ENCODE data around the gene COL9A2.
A peak's percentile ranks its signal among the peaks of the same experiment; 100 is the strongest.
"Not testable (repeated sequence)": the region's sequence is repeated elsewhere in the genome, so short reads cannot be mapped to it uniquely, and the experiment has no call there.

COL9A2 gene

GRCh38 chr1:40316595-40317393 lies at the start of gene COL9A2:
Gene COL9A2 (minus strand): TSS chr1:40317286. CDS start chr1:40317197, 89 bp downstream.
- in situ Hi-C loops (cut with HindIII; ENCODE audit: low pct_ligation_motif_present, low pct_unique_long_range_greater_than_20kb, low sequenced_read_pairs), result no loop called here
- peak; percentile 24 for DNase-seq

- in situ Hi-C loops (cut with HindIII; ENCODE audit: low pct_ligation_motif_present, low pct_unique_long_range_greater_than_20kb, low sequenced_read_pairs), result no loop called here
- DNase-seq, result no peak
Observed at GRCh38 chr1:40363721-40364120, 46.6 kb upstream of the COL9A2 start.

GRCh38 chr1:40362699-40363098 lies 45.6 kb upstream of the COL9A2 start:
- peak; percentile 19 for DNase-seq
- in situ Hi-C loops (cut with HindIII; ENCODE audit: low pct_ligation_motif_present, low pct_unique_long_range_greater_than_20kb, low sequenced_read_pairs), result no loop called here

- no peak for DNase-seq
- in situ Hi-C loops (cut with HindIII; ENCODE audit: low pct_ligation_motif_present, low pct_unique_long_range_greater_than_20kb, low sequenced_read_pairs), result no loop called here
Observed at GRCh38 chr1:40362199-40362598, 45.1 kb upstream of the COL9A2 start.

- DNase-seq, result no peak
Observed at GRCh38 chr1:40361637-40362036, 44.6 kb upstream of the COL9A2 start.

GRCh38 chr1:40361201-40361600 lies 44.1 kb upstream of the COL9A2 start:
- no peak for DNase-seq
- in situ Hi-C loops (cut with HindIII; ENCODE audit: low pct_ligation_motif_present, low pct_unique_long_range_greater_than_20kb, low sequenced_read_pairs), result no loop called here

More at GRCh38 chr1:40361637-40362036, 44.6 kb upstream of the COL9A2 start:
- in situ Hi-C loops (cut with HindIII; ENCODE audit: low pct_ligation_motif_present, low pct_unique_long_range_greater_than_20kb, low sequenced_read_pairs), result no loop called here

- no peak for DNase-seq
- in situ Hi-C loops (cut with HindIII; ENCODE audit: low pct_ligation_motif_present, low pct_unique_long_range_greater_than_20kb, low sequenced_read_pairs), result no loop called here
Observed at GRCh38 chr1:40360631-40361030, 43.5 kb upstream of the COL9A2 start.

GRCh38 chr1:40357625-40358024 lies 40.5 kb upstream of the COL9A2 start:
- no peak for DNase-seq
- in situ Hi-C loops (cut with HindIII; ENCODE audit: low pct_ligation_motif_present, low pct_unique_long_range_greater_than_20kb, low sequenced_read_pairs), result no loop called here

- in situ Hi-C loops (cut with HindIII; ENCODE audit: low pct_ligation_motif_present, low pct_unique_long_range_greater_than_20kb, low sequenced_read_pairs), result no loop called here
- DNase-seq, result no peak
Observed at GRCh38 chr1:40353082-40353481, 36.0 kb upstream of the COL9A2 start.

GRCh38 chr1:40352126-40352525 lies 35.0 kb upstream of the COL9A2 start:
- no peak for DNase-seq
- in situ Hi-C loops (cut with HindIII; ENCODE audit: low pct_ligation_motif_present, low pct_unique_long_range_greater_than_20kb, low sequenced_read_pairs), result no loop called here

GRCh38 chr1:40351124-40351523 lies 34.0 kb upstream of the COL9A2 start:
- in situ Hi-C loops (cut with HindIII; ENCODE audit: low pct_ligation_motif_present, low pct_unique_long_range_greater_than_20kb, low sequenced_read_pairs), result no loop called here
- no peak for DNase-seq

GRCh38 chr1:40350391-40350790 lies 33.3 kb upstream of the COL9A2 start:
- no peak for DNase-seq

GRCh38 chr1:40344597-40344996 lies 27.5 kb upstream of the COL9A2 start:
- in situ Hi-C loops (cut with HindIII; ENCODE audit: low pct_ligation_motif_present, low pct_unique_long_range_greater_than_20kb, low sequenced_read_pairs), result no loop called here
- DNase-seq, result peak; percentile 8

More at GRCh38 chr1:40350391-40350790, 33.3 kb upstream of the COL9A2 start:
- in situ Hi-C loops (cut with HindIII; ENCODE audit: low pct_ligation_motif_present, low pct_unique_long_range_greater_than_20kb, low sequenced_read_pairs), result no loop called here

- DNase-seq; in situ Hi-C loops (cut with HindIII; ENCODE audit: low pct_ligation_motif_present, low pct_unique_long_range_greater_than_20kb, low sequenced_read_pairs): not testable (repeated sequence)
Observed at GRCh38 chr1:40342381-40342717, 25.3 kb upstream of the COL9A2 start.

GRCh38 chr1:40341491-40342380 lies 24.6 kb upstream of the COL9A2 start:
- in situ Hi-C loops (cut with HindIII; ENCODE audit: low pct_ligation_motif_present, low pct_unique_long_range_greater_than_20kb, low sequenced_read_pairs), result no loop called here

GRCh38 chr1:40339420-40340323 lies 22.6 kb upstream of the COL9A2 start:
- DNase-seq, result no peak
- in situ Hi-C loops (cut with HindIII; ENCODE audit: low pct_ligation_motif_present, low pct_unique_long_range_greater_than_20kb, low sequenced_read_pairs), result no loop called here

More at GRCh38 chr1:40341491-40342380, 24.6 kb upstream of the COL9A2 start:
- no peak for DNase-seq

GRCh38 chr1:40338745-40339419 lies 21.8 kb upstream of the COL9A2 start:
- in situ Hi-C loops (cut with HindIII; ENCODE audit: low pct_ligation_motif_present, low pct_unique_long_range_greater_than_20kb, low sequenced_read_pairs), result no loop called here
- peak; percentile 75 for DNase-seq

GRCh38 chr1:40337443-40337842 lies 20.4 kb upstream of the COL9A2 start:
- DNase-seq, result no peak
- in situ Hi-C loops (cut with HindIII; ENCODE audit: low pct_ligation_motif_present, low pct_unique_long_range_greater_than_20kb, low sequenced_read_pairs), result no loop called here
